GM23338 (cell line): ENCODE data around the gene DHPS. TPM values are rescaled to one million over a fixed set of nuclear protein-coding genes. Genes with fewer than 3 reads are reported as not detected.

Source experiments
- ATAC-seq: fragments of 200-7000 bp; cut with Tn5 transposase; 3 replicates; pipeline ENCODE4 v1.9.1; 2020
- DNase-seq: peaks from one replicate; pipeline ENCODE4 v3.0.0-alpha.2; 2015; ENCODE audit warnings: low spot score
- H2AFZ ChIP-seq: fragments of 200-600 bp; sonication (generic); 2 replicates; pipeline ENCODE4 v1.8.0; 2016; ENCODE audit warnings: antibody characterized with exemption, mild to moderate bottlenecking, moderate library complexity
- H3F3A ChIP-seq: fragments of 200-600 bp; sonication (generic); replicated peaks from 2 replicates; pipeline ENCODE4 v1.8.0; 2017; ENCODE audit warnings: antibody characterized with exemption, mixed run types, low read depth
- H3K27ac ChIP-seq: fragments of 200-600 bp; sonication (generic); 2 replicates; pipeline ENCODE4 v1.6.1; 2016; ENCODE audit warnings: low read depth
- H3K27me3 ChIP-seq: fragments of 200-600 bp; sonication (generic); 2 replicates; pipeline ENCODE4 v1.8.0; 2016; ENCODE audit warnings: mild to moderate bottlenecking, mixed run types, moderate library complexity; ENCODE audit not compliant: insufficient read depth
- H3K36me3 ChIP-seq: fragments of 200-600 bp; sonication (generic); 2 replicates; pipeline ENCODE4 v1.8.0; 2016; ENCODE audit warnings: mild to moderate bottlenecking; ENCODE audit not compliant: insufficient read depth
- H3K4me1 ChIP-seq: fragments of 200-600 bp; sonication (generic); 2 replicates; pipeline ENCODE4 v1.8.0; 2016; ENCODE audit warnings: mild to moderate bottlenecking, moderate library complexity; ENCODE audit not compliant: insufficient read depth
- H3K4me2 ChIP-seq: fragments of 200-600 bp; sonication (generic); 2 replicates; pipeline ENCODE4 v1.7.1; 2017; ENCODE audit warnings: mixed run types
- H3K4me3 ChIP-seq: fragments of 200-600 bp; sonication (generic); 2 replicates; pipeline ENCODE4 v1.6.1; 2016; ENCODE audit warnings: mixed run types
- H3K79me2 ChIP-seq: fragments of 200-600 bp; sonication (generic); replicated peaks from 2 replicates; pipeline ENCODE4 v1.8.0; 2017; ENCODE audit warnings: mild to moderate bottlenecking; ENCODE audit not compliant: insufficient read depth
- H3K9me2 ChIP-seq: fragments of 200-600 bp; sonication (generic); 2 replicates; pipeline ENCODE4 v1.8.0; 2017; ENCODE audit not compliant: insufficient read depth
- H4K20me1 ChIP-seq: fragments of 200-600 bp; sonication (generic); replicated peaks from 2 replicates; pipeline ENCODE4 v1.8.0; 2017; ENCODE audit warnings: mild to moderate bottlenecking; ENCODE audit not compliant: insufficient read depth
- H3K27ac Mint-ChIP-seq: 2 replicates; pipeline ENCODE4 v1.8.0; 2020; ENCODE audit warnings: inconsistent platforms, mild to moderate bottlenecking, moderate library complexity, mixed read lengths
- H3K27me3 Mint-ChIP-seq: 3 replicates; pipeline ENCODE4 v1.8.0; 2022; ENCODE audit warnings: low read depth, mild to moderate bottlenecking, moderate library complexity, mixed read lengths, inconsistent platforms; ENCODE audit not compliant: insufficient read depth, poor library complexity
- H3K36me3 Mint-ChIP-seq: 3 replicates; pipeline ENCODE4 v1.8.0; 2021; ENCODE audit warnings: low read depth, mild to moderate bottlenecking, inconsistent platforms, moderate library complexity, mixed read lengths
- H3K4me1 Mint-ChIP-seq: 3 replicates; pipeline ENCODE4 v1.8.0; 2020; ENCODE audit warnings: mild to moderate bottlenecking, inconsistent platforms, mixed read lengths
- H3K4me3 Mint-ChIP-seq: 3 replicates; pipeline ENCODE4 v1.8.0; 2021; ENCODE audit warnings: moderate library complexity, mild to moderate bottlenecking, inconsistent platforms, mixed read lengths
- H3K9me3 Mint-ChIP-seq: 3 replicates; pipeline ENCODE4 v1.8.0; 2020; ENCODE audit warnings: moderate library complexity, mild to moderate bottlenecking, inconsistent platforms, mixed read lengths
- CREB1 ChIP-seq: fragments of 250-450 bp; sonication (Bioruptor Pico); IDR thresholded peaks from 2 replicates; pipeline ENCODE4 v1.5.0; 2020; ENCODE audit warnings: low read depth, mild to moderate bottlenecking, moderate library complexity
- CTCF ChIP-seq, 2 experiments: fragments of 200-600 bp in 1 of 2; sonication (generic) in 1 of 2; conservative IDR thresholded peaks; 2 replicates each; pipeline versions ENCODE4 v1.5.1 to v1.6.1; 2016 to 2017; ENCODE audit warnings: antibody characterized with exemption in 2 of 2, low read depth in 2 of 2, mild to moderate bottlenecking in 2 of 2, moderate library complexity in 1 of 2
- ETS1 ChIP-seq: IDR thresholded peaks from 2 replicates; pipeline ENCODE4 v1.6.1; 2016; ENCODE audit warnings: antibody characterized with exemption
- EZH2 ChIP-seq: fragments of 200-600 bp; sonication (generic); IDR thresholded peaks from one replicate; pipeline ENCODE4 v1.8.0; 2017; ENCODE audit warnings: antibody characterized with exemption, mild to moderate bottlenecking, low read depth; ENCODE audit not compliant: unreplicated experiment
- EZH2phosphoT487 ChIP-seq: fragments of 200-600 bp; sonication (generic); IDR thresholded peaks from one replicate; pipeline ENCODE4 v1.8.1; 2018; ENCODE audit warnings: antibody characterized with exemption; ENCODE audit not compliant: unreplicated experiment
- JUNB ChIP-seq: IDR thresholded peaks from one replicate; pipeline ENCODE4 v1.6.1; 2016; ENCODE audit warnings: antibody characterized with exemption; ENCODE audit not compliant: unreplicated experiment
- NANOG ChIP-seq: IDR thresholded peaks from 2 replicates; pipeline ENCODE4 v1.6.1; 2016; ENCODE audit warnings: antibody characterized with exemption, borderline replicate concordance
- POLR2AphosphoS5 ChIP-seq: IDR thresholded peaks from 2 replicates; pipeline ENCODE4 v1.6.1; 2016; ENCODE audit warnings: antibody characterized with exemption, low read depth
- REST ChIP-seq: IDR thresholded peaks from one replicate; pipeline ENCODE4 v1.6.1; 2018; ENCODE audit warnings: antibody characterized with exemption; ENCODE audit not compliant: unreplicated experiment
- STAT1 ChIP-seq: IDR thresholded peaks from one replicate; pipeline ENCODE4 v1.6.1; 2016; ENCODE audit warnings: antibody characterized with exemption; ENCODE audit not compliant: unreplicated experiment
- ZNF114 ChIP-seq: fragments of 250-450 bp; sonication (Bioruptor Pico); IDR thresholded peaks from 2 replicates; pipeline ENCODE4 v1.5.0; 2020; ENCODE audit warnings: mild to moderate bottlenecking, moderate library complexity
- ZNF331 ChIP-seq: fragments of 250-450 bp; sonication (Bioruptor Pico); IDR thresholded peaks from 2 replicates; pipeline ENCODE4 v1.5.0; 2020; ENCODE audit warnings: low read depth, mild to moderate bottlenecking, moderate library complexity
- ZNF462 ChIP-seq: fragments of 250-450 bp; sonication (Bioruptor Pico); IDR thresholded peaks from 2 replicates; pipeline ENCODE4 v1.5.0; 2020; ENCODE audit warnings: mild to moderate bottlenecking, moderate library complexity
- polyA plus RNA-seq: library from polyadenylated mRNA; unstranded; fragments of >200 nt; fragmentation: Nextera tagmentation; extraction: Ambion mirVana; gene quantifications from 2 replicates; pipeline ENCODE4 v1.2.1, GENCODE V29; 2016
- total RNA-seq: library from RNA; depleted of rRNA; stranded (reverse); fragments of >200 nt; shearing (Covaris generic); gene quantifications from 2 replicates; pipeline ENCODE4 v1.2.3, GENCODE V29; 2014

Gene DHPS
- total and polyA plus RNA-seq, 2 experiments from 2014 or later: 85.4 to 126 TPM

- Histone ChIP-seq H2AFZ (no peak overlapping the region), H3K4me3 (peak overlapping the region; percentile 90), H3K79me2 (no peaks in the 10 kb centered on the region), H3K27ac (no peak overlapping the region), H3K36me3 (peaks cover 6% of the 10 kb centered on the region; the same call in 1 of the 2 replicates), H3F3A (peaks cover 31% of the 10 kb centered on the region), H4K20me1 (0 out of 2 replicates have a peak, but pooled peaks cover 4% of the 10 kb centered on the region), H3K27me3 (no peaks in the 10 kb centered on the region), H3K9me2 (no peaks in the 10 kb centered on the region), H3K4me1 (0 out of 2 replicates have a peak, but pooled peaks cover 4% of the 10 kb centered on the region), H3K4me2 (peak overlapping the region; percentile 78)
- Mint-ChIP-seq H3K9me3 (no peaks in the 10 kb centered on the region; the same call in 2 of the 3 replicates), H3K4me3 (peak overlapping the region; percentile 90), H3K4me1 (peaks cover 5% of the 10 kb centered on the region), H3K27me3 (peaks cover 17% of the 10 kb centered on the region), H3K36me3 (peaks cover 18% of the 10 kb centered on the region), H3K27ac (no peak overlapping the region)
- ATAC-seq (no peak), DNase-seq (no peak)
- TF ChIP-seq ZNF331 (no peak), STAT1 (no peak), CREB1 (CRISPR knock-in tag) (no peak), EZH2phosphoT487 (no peak), ETS1 (no peak), EZH2 (no peak), CTCF (conservative IDR thresholded peaks at IDR 0.05; ENCODE audit: low read depth in 2 of 2) (no peak), REST (no peak), JUNB (no peak), NANOG (no peak), ZNF462 (CRISPR knock-in tag) (no peak), ZNF114 (CRISPR knock-in tag) (no peak), POLR2AphosphoS5 (no peak)
Observed at GRCh38 chr19:12695514-12695913, 13.8 kb upstream of the DHPS start.
